Measurements from ENCODE around the gene IL7R.

DNA sequence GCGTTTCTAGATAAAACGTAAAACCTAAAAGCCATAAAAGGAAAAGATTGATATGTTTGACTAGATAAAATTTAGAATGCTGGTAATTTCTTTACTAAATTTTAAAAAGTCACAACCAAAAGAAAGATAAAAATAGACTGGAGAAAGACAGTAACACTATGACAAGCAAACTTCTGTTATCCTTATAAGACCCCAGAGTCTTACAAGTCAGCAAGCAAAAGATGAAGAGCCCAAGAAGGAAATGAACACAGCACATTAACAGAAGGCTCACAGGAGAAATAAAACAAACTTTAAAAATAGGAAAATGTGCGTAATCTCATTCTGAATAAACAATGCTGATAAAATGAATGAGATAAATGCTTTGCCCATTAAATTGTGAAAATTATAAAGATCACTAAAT lies 29.7 kb downstream of the IL7R start:
- TF ChIP-seq ELF1 (IDR thresholded peaks at IDR 0.05; ENCODE audit: borderline replicate concordance, low read depth) (no peak), POLR2AphosphoS5 (IDR thresholded peaks at IDR 0.05; ENCODE audit: low read depth, low read length) (no peak), YY1 (IDR thresholded peaks at IDR 0.05; ENCODE audit: extremely low read depth, insufficient replicate concordance, low read depth, low read length) (no peak), JUND (IDR thresholded peaks at IDR 0.05) (no peak), CBX3 (IDR thresholded peaks at IDR 0.05; ENCODE audit: low read depth) (no peak), SRF (IDR thresholded peaks at IDR 0.05; ENCODE audit: low read depth) (no peak)
- TF ChIP-seq, protein P1, sequence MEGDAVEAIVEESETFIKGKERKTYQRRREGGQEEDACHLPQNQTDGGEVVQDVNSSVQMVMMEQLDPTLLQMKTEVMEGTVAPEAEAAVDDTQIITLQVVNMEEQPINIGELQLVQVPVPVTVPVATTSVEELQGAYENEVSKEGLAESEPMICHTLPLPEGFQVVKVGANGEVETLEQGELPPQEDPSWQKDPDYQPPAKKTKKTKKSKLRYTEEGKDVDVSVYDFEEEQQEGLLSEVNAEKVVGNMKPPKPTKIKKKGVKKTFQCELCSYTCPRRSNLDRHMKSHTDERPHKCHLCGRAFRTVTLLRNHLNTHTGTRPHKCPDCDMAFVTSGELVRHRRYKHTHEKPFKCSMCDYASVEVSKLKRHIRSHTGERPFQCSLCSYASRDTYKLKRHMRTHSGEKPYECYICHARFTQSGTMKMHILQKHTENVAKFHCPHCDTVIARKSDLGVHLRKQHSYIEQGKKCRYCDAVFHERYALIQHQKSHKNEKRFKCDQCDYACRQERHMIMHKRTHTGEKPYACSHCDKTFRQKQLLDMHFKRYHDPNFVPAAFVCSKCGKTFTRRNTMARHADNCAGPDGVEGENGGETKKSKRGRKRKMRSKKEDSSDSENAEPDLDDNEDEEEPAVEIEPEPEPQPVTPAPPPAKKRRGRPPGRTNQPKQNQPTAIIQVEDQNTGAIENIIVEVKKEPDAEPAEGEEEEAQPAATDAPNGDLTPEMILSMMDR (IDR thresholded peaks at IDR 0.05 in 2 of 3, conservative IDR thresholded peaks at IDR 0.05 in 1 of 3; ENCODE audit: borderline replicate concordance in 1 of 3, insufficient read depth in 1 of 3, low read depth in 2 of 3, low read length in 2 of 3) = no peak
- TF ChIP-seq, protein P2, sequence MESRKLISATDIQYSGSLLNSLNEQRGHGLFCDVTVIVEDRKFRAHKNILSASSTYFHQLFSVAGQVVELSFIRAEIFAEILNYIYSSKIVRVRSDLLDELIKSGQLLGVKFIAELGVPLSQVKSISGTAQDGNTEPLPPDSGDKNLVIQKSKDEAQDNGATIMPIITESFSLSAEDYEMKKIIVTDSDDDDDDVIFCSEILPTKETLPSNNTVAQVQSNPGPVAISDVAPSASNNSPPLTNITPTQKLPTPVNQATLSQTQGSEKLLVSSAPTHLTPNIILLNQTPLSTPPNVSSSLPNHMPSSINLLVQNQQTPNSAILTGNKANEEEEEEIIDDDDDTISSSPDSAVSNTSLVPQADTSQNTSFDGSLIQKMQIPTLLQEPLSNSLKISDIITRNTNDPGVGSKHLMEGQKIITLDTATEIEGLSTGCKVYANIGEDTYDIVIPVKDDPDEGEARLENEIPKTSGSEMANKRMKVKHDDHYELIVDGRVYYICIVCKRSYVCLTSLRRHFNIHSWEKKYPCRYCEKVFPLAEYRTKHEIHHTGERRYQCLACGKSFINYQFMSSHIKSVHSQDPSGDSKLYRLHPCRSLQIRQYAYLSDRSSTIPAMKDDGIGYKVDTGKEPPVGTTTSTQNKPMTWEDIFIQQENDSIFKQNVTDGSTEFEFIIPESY (IDR thresholded peaks at IDR 0.05; ENCODE audit: extremely low read depth, insufficient replicate concordance, low read length) = no peak

All from HCT116 (cell line).